Aortic smooth muscle cell (primary cell): Measurements from ENCODE around the gene FOXN4. TPM values are rescaled to one million over a fixed set of nuclear protein-coding genes. Genes with fewer than 3 reads are reported as not detected.

Experiments used
- total RNA-seq: library from RNA; depleted of rRNA; stranded (reverse); fragments of >200 nt; gene quantifications from 2 replicates; pipeline ENCODE4 v1.2.3, GENCODE V29; 2014

Gene FOXN4
- not detected in 2 replicates for total RNA-seq

GRCh38 chr12:109308534-109309380 lies at the start of gene FOXN4:
TSS of gene FOXN4 (minus strand) at chr12:109309284. CDS start at chr12:109308321, 963 bp downstream.

GRCh38 chr12:109347589-109347988 lies 38.5 kb upstream of the FOXN4 start, which contains the start of gene MYO1H:
TSS of gene MYO1H (plus strand) at chr12:109347900. CDS start at chr12:109347961, 61 bp downstream.

Other genes starting within 250 kb of the FOXN4 start
- 15.0 and 19.8 TPM in 2 replicates for gene ALKBH2, start 215.8 kb downstream of the FOXN4 start, total RNA-seq
- gene UNG, start 211.7 kb downstream of the FOXN4 start, total RNA-seq, result 16.1 and 16.6 TPM in 2 replicates
- 5.9 and 7.0 TPM in 2 replicates for gene ACACB, start 192.7 kb downstream of the FOXN4 start, total RNA-seq
- not detected in 2 replicates for gene MYO1H, start 38.6 kb upstream of the FOXN4 start, total RNA-seq
- 101 and 106 TPM in 2 replicates for gene KCTD10, start 168.0 kb upstream of the FOXN4 start, total RNA-seq
- gene UBE3B, start 168.3 kb upstream of the FOXN4 start, total RNA-seq, result 26.8 and 38.9 TPM in 2 replicates